H1 (cell line): Measurements from ENCODE around the gene MYO9A. TPM values are rescaled to one million over a fixed set of nuclear protein-coding genes. Genes with fewer than 3 reads are reported as not detected.

Experiments
- ATF3 ChIP-seq: IDR thresholded peaks from 2 replicates; pipeline ENCODE4 v1.6.1; 2011; ENCODE audit warnings: low read depth, mild to moderate bottlenecking, low read length; ENCODE audit not compliant: insufficient read depth
- CHD1 ChIP-seq: IDR thresholded peaks from 2 replicates; pipeline ENCODE4 v1.6.1; 2012; ENCODE audit warnings: low read depth, low read length, improper control_type of control experiment
- GTF2F1 ChIP-seq: IDR thresholded peaks from 2 replicates; pipeline ENCODE4 v1.6.1; 2012; ENCODE audit warnings: low read depth, low read length, improper control_type of control experiment, borderline replicate concordance
- polyA plus RNA-seq, 7 experiments: library from polyadenylated mRNA; depleted of rRNA in 3 of 7; stranded (reverse) in 5 of 7; unstranded in 2 of 7; fragments of >200 nt in 5 of 7; fragments of 200-250 nt in 2 of 7; gene quantifications; 1 replicate in 5 of 7; 2 replicates in 1 of 7; 4 replicates in 1 of 7; pipeline versions ENCODE4 v1.2.1 to v1.2.3, GENCODE V29; 2011 to 2013; ENCODE audit warnings: missing spikeins in 2 of 7, mixed read lengths in 2 of 7
- total RNA-seq: library from RNA; stranded (reverse); fragmentation: NEBNext Ultra II Directional; extraction: Animal tissue kit (Norgen Biotek cat#: 25700); gene quantifications from 2 replicates; pipeline ENCODE4 v1.2.1, GENCODE V29; 2021

The MYO9A gene
- total and polyA plus RNA-seq, 2 of the 8 experiments (the other 6 are each of a cell fraction or from before 2014, with no cell fraction given): 3.9 to 26.0 TPM

- TF ChIP-seq GTF2F1 (no peak), CHD1 (no peak), ATF3 (no peak)
Observed at GRCh38 chr15:72160696-72161245, 42.8 kb upstream of the MYO9A start (continued).
